Endodermal cell (in vitro differentiated cells): ENCODE data around the gene EPSTI1. TPM values are rescaled to one million over a fixed set of nuclear protein-coding genes. Genes with fewer than 3 reads are reported as not detected.

ENCODE experiments used
- DNase-seq: peaks from one replicate; pipeline ENCODE4 v3.0.0-alpha.2; 2017
- H3K27ac ChIP-seq: 2 replicates; pipeline ENCODE4 v1.5.1; 2013; ENCODE audit warnings: mild to moderate bottlenecking, low read depth, low read length, moderate library complexity
- H3K27me3 ChIP-seq: 2 replicates; pipeline ENCODE4 v1.6.1; 2013; ENCODE audit warnings: mild to moderate bottlenecking, low read length, moderate library complexity; ENCODE audit not compliant: insufficient read depth, control insufficient read depth, poor library complexity, severe bottlenecking
- H3K36me3 ChIP-seq: 2 replicates; pipeline ENCODE4 v1.7.0; 2013; ENCODE audit warnings: mild to moderate bottlenecking, low read length, moderate library complexity; ENCODE audit not compliant: control insufficient read depth, insufficient read depth
- H3K4me1 ChIP-seq: one replicate; pipeline ENCODE4 v1.7.0; 2013; ENCODE audit warnings: low read length; ENCODE audit not compliant: control insufficient read depth, insufficient read depth
- H3K4me3 ChIP-seq: 2 replicates; pipeline ENCODE4 v1.5.1; 2013; ENCODE audit warnings: mild to moderate bottlenecking, low read length, moderate library complexity
- H3K9ac ChIP-seq: 2 replicates; pipeline ENCODE4 v1.6.1; 2013; ENCODE audit warnings: mild to moderate bottlenecking, low read length, moderate library complexity; ENCODE audit not compliant: poor library complexity, severe bottlenecking; ENCODE audit errors: extremely low read depth
- H3K9me3 ChIP-seq: 2 replicates; pipeline ENCODE4 v1.6.1; 2013; ENCODE audit warnings: mild to moderate bottlenecking, low read length, moderate library complexity; ENCODE audit not compliant: control insufficient read depth
- H3K27ac Mint-ChIP-seq: 2 replicates; pipeline ENCODE4 v1.8.0; 2020; ENCODE audit warnings: mixed read lengths
- H3K27me3 Mint-ChIP-seq: 2 replicates; pipeline ENCODE4 v1.8.0; 2021; ENCODE audit warnings: mild to moderate bottlenecking, mixed read lengths; ENCODE audit not compliant: insufficient read depth
- H3K36me3 Mint-ChIP-seq: 2 replicates; pipeline ENCODE4 v1.8.0; 2020; ENCODE audit warnings: low read depth, mixed read lengths
- H3K4me1 Mint-ChIP-seq: 2 replicates; pipeline ENCODE4 v1.8.0; 2020; ENCODE audit warnings: mixed read lengths
- H3K4me3 Mint-ChIP-seq: 2 replicates; pipeline ENCODE4 v1.8.0; 2020; ENCODE audit warnings: mild to moderate bottlenecking, moderate library complexity, mixed read lengths
- H3K9me3 Mint-ChIP-seq: 2 replicates; pipeline ENCODE4 v1.8.0; 2020; ENCODE audit warnings: mild to moderate bottlenecking, mixed read lengths
- WGBS, 2 experiments: methylation state at CpG; one replicate each; pipeline versions ENCODE4 v1.1.5 to v1.1.7; 2013; ENCODE audit warnings: missing lambda C conversion rate in 2 of 2, mixed read lengths in 1 of 2; ENCODE audit not compliant: insufficient coverage in 1 of 2, insufficient read length in 1 of 2; 5-methylcytosine and 5-hydroxymethylcytosine counted together
- total RNA-seq, 2 donors: library from RNA; stranded (reverse); fragmentation: NEBNext Ultra II Directional in 1 of 2; extraction: Animal tissue kit (Norgen Biotek cat#: 25700) in 1 of 2; gene quantifications; 2 replicates in 1 of 2; 3 replicates in 1 of 2; pipeline ENCODE4 v1.2.1, GENCODE V29; 2021
- TF ChIP-seq, protein P1 (sequence below): fragments of 200-600 bp; sonication (generic); conservative IDR thresholded peaks from 2 replicates; pipeline ENCODE4 v1.5.0; 2021; ENCODE audit warnings: antibody characterized with exemption, mild to moderate bottlenecking

The EPSTI1 gene
- total RNA-seq, 2 donors from 2014 or later, result 33.8 to 101 TPM

DNA sequence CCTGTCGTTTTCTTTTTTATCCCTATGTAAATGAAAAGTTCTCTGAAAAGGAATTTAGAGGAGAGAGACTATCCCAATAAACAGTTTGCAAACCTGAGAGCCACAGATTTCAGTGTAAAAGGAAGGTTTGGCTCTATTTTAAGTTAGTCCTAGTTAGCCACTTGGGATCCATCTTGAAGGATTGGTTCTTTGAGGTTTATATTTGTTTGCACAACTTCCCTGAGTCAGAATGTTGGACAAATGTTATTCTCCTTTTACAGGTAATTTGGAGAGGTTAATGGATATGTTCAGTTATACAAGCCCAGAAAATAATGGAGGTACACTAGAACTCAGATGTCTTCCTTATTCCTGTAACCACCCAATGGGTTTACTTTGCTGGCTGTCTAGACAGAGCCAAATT lies 28.8 kb upstream of the EPSTI1 start:
- TF ChIP-seq, protein P1, sequence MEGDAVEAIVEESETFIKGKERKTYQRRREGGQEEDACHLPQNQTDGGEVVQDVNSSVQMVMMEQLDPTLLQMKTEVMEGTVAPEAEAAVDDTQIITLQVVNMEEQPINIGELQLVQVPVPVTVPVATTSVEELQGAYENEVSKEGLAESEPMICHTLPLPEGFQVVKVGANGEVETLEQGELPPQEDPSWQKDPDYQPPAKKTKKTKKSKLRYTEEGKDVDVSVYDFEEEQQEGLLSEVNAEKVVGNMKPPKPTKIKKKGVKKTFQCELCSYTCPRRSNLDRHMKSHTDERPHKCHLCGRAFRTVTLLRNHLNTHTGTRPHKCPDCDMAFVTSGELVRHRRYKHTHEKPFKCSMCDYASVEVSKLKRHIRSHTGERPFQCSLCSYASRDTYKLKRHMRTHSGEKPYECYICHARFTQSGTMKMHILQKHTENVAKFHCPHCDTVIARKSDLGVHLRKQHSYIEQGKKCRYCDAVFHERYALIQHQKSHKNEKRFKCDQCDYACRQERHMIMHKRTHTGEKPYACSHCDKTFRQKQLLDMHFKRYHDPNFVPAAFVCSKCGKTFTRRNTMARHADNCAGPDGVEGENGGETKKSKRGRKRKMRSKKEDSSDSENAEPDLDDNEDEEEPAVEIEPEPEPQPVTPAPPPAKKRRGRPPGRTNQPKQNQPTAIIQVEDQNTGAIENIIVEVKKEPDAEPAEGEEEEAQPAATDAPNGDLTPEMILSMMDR, result no peak
- peaks cover 3% of the 10 kb centered on the region for H3K9me3 ChIP-seq
- no peak overlapping the region for H3K9ac ChIP-seq
- Mint-ChIP-seq H3K36me3 (peaks cover 9% of the 10 kb centered on the region), H3K4me3 (no peak overlapping the region), H3K9me3 (peaks cover 6% of the 10 kb centered on the region), H3K4me1 (peaks cover 20% of the 10 kb centered on the region), H3K27me3 (no peaks in the 10 kb centered on the region), H3K27ac (no peak overlapping the region)
- H3K27me3 ChIP-seq, result no peaks in the 10 kb centered on the region
- no peak overlapping the region for H3K4me3 ChIP-seq
- DNase-seq, result no peak
- H3K4me1 ChIP-seq, result peaks cover 3% of the 10 kb centered on the region
- H3K27ac ChIP-seq, result no peak overlapping the region
- no CpG with 5 or more reads among the region's 1 CpG for WGBS, 2 experiments
- no peaks in the 10 kb centered on the region for H3K36me3 ChIP-seq

DNA sequence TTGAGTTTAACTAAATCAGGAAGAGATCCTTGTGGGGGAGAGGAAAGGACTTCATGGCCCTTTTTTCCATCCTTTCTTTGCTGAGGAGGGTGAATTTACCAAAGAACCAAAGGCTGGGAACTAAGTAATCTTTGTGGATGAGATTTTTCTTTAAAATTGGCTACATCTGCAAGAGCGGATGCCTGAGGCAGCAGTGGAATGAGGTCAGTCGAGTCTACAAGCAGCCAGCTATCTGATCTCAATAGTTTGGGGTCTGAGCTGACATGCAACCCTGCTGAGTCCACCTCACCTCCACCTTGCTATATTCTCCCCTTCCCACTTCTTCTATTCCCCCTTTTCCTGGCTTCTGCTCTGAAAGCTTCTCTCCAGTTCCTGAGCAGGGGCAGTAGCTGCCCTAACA lies 27.8 kb upstream of the EPSTI1 start:
- Mint-ChIP-seq H3K4me3 (no peak overlapping the region), H3K27ac (no peak overlapping the region), H3K36me3 (peaks cover 5% of the 10 kb centered on the region), H3K4me1 (peaks cover 18% of the 10 kb centered on the region), H3K9me3 (peaks cover 6% of the 10 kb centered on the region), H3K27me3 (no peaks in the 10 kb centered on the region)
- DNase-seq, result no peak
- Histone ChIP-seq H3K27me3 (no peaks in the 10 kb centered on the region), H3K27ac (no peak overlapping the region), H3K36me3 (no peaks in the 10 kb centered on the region), H3K9me3 (no peaks in the 10 kb centered on the region), H3K9ac (no peak overlapping the region), H3K4me3 (no peak overlapping the region), H3K4me1 (peaks cover 3% of the 10 kb centered on the region)
- 69 to 84% methylated on average over 2 of the region's 2 CpGs for WGBS, 2 experiments
- TF ChIP-seq, protein P1, result no peak

DNA sequence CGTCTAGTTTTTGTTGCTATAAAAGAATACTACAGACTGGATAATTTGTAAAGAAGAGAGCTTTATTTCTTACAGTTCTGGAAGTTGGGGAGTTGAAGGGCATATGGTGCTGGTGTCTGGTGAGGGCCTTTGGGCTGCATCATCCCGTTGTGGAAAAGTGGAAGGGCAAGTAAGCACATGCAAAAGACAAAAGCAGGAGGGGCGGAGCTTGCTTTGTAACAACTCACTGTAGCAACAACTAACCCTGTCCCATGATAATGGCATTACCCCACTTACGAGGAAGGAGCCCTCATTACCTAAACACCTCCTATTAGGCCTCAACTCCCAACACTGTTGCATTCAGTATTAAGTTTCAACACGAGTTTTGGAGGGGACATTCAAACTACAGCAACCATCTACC lies 24.2 kb upstream of the EPSTI1 start:
- no peak overlapping the region for H3K9ac ChIP-seq
- TF ChIP-seq, protein P1, result no peak
- DNase-seq, result no peak
- Mint-ChIP-seq H3K36me3 (no peaks in the 10 kb centered on the region), H3K9me3 (no peaks in the 10 kb centered on the region), H3K27me3 (no peaks in the 10 kb centered on the region), H3K4me3 (no peak overlapping the region), H3K27ac (no peak overlapping the region), H3K4me1 (peaks cover 12% of the 10 kb centered on the region)
- no peaks in the 10 kb centered on the region for H3K27me3 ChIP-seq
- no peak overlapping the region for H3K4me3 ChIP-seq
- 87 to 93% methylated on average over 3 to 5 of the region's 5 CpGs for WGBS, 2 experiments
- no peaks in the 10 kb centered on the region for H3K9me3 ChIP-seq
- H3K4me1 ChIP-seq, result peaks cover 3% of the 10 kb centered on the region
- H3K27ac ChIP-seq, result no peak overlapping the region
- no peaks in the 10 kb centered on the region for H3K36me3 ChIP-seq
